ENCODE measurements around the gene CCDC7.

GRCh38 chr10:32445036-32445435 is 904 bp upstream of the CCDC7 start:
- TF ChIP-seq CTCF (IDR thresholded peaks at IDR 0.05 in 2 of 3, conservative IDR thresholded peaks at IDR 0.05 in 1 of 3; ENCODE audit: control insufficient read depth in 2 of 3, extremely low read depth in 1 of 3, insufficient read depth in 1 of 3, low read depth in 3 of 3, low read length in 3 of 3) (no peak), EGR1 (IDR thresholded peaks at IDR 0.05; ENCODE audit: borderline replicate concordance in 1 of 2, low read depth in 2 of 2, low read length in 2 of 2) (no peak), IRF3 (IDR thresholded peaks at IDR 0.05) (no peak), SMC3 (IDR thresholded peaks at IDR 0.05; ENCODE audit: borderline replicate concordance, low read length) (no peak), FOS (IDR thresholded peaks at IDR 0.05; ENCODE audit: borderline replicate concordance, extremely low read depth, insufficient read length) (no peak), POLR2AphosphoS5 (IDR thresholded peaks at IDR 0.05; ENCODE audit: low read length) (no peak), BRCA1 (IDR thresholded peaks at IDR 0.05; ENCODE audit: low read depth, low read length) (no peak), BHLHE40 (IDR thresholded peaks at IDR 0.05; ENCODE audit: borderline replicate concordance in 1 of 2, low read depth in 2 of 2, low read length in 1 of 2) (no peak), POLR2A (IDR thresholded peaks at IDR 0.05; ENCODE audit: low read depth, low read length) (no peak), TAF1 (IDR thresholded peaks at IDR 0.05; ENCODE audit: borderline replicate concordance, low read depth, low read length) (no peak), STAT3 (IDR thresholded peaks at IDR 0.05; ENCODE audit: low read depth, low read length) (no peak), MTA3 (IDR thresholded peaks at IDR 0.05; ENCODE audit: borderline replicate concordance, low read length) (no peak), CHD4 (IDR thresholded peaks at IDR 0.05) (no peak), CEBPB (IDR thresholded peaks at IDR 0.05; ENCODE audit: borderline replicate concordance in 1 of 2, low read depth in 2 of 2, low read length in 2 of 2) (no peak)
